OCI-LY7 (cell line): ENCODE data around the gene KCNK7.

Experiments
- EZH2phosphoT487 ChIP-seq: fragments of 200-600 bp; sonication (generic); IDR thresholded peaks from 2 replicates; pipeline ENCODE4 v1.6.1; 2018; ENCODE audit warnings: low read depth, borderline replicate concordance, mild to moderate bottlenecking, mixed run types, antibody characterized with exemption, low read length, moderate library complexity, mixed read lengths
- TF ChIP-seq, protein P1 (sequence below): fragments of 200-600 bp; sonication (generic); conservative IDR thresholded peaks from 2 replicates; pipeline ENCODE4 v1.5.1; 2014; ENCODE audit warnings: mild to moderate bottlenecking, antibody characterized with exemption, low read length, moderate library complexity, mixed read lengths

DNA sequence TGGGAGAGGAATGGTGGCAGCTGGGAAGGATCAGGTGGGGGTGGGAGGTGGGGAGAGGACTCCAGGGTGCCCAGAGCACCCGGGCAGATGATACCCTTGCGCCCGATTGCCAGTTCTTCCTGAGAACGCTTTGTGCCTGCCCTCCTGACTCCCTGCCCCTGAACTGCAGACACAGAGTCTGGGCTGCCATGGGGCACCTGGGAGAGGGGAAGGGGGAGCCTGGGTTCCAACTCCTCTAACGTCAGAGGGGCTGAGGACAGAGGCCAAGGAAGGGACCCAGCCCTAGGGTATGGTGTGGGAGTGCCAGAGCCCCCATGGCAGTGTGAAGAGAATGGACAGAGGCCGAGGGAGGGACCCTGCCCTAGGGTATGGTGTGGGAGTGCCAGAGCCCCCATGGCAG, 920 bp upstream of the KCNK7 start:
- TF ChIP-seq, protein P1, sequence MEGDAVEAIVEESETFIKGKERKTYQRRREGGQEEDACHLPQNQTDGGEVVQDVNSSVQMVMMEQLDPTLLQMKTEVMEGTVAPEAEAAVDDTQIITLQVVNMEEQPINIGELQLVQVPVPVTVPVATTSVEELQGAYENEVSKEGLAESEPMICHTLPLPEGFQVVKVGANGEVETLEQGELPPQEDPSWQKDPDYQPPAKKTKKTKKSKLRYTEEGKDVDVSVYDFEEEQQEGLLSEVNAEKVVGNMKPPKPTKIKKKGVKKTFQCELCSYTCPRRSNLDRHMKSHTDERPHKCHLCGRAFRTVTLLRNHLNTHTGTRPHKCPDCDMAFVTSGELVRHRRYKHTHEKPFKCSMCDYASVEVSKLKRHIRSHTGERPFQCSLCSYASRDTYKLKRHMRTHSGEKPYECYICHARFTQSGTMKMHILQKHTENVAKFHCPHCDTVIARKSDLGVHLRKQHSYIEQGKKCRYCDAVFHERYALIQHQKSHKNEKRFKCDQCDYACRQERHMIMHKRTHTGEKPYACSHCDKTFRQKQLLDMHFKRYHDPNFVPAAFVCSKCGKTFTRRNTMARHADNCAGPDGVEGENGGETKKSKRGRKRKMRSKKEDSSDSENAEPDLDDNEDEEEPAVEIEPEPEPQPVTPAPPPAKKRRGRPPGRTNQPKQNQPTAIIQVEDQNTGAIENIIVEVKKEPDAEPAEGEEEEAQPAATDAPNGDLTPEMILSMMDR: no peak
- no peak for TF ChIP-seq EZH2phosphoT487
